Right lobe of liver (tissue), 6 donors: ENCODE data around the gene EPM2AIP1. TPM values are rescaled to one million over a fixed set of nuclear protein-coding genes. Genes with fewer than 3 reads are reported as not detected.
"Not testable (repeated sequence)": the region's sequence is repeated elsewhere in the genome, so short reads cannot be mapped to it uniquely, and the experiment has no call there.

Experiments
- ATAC-seq, 4 donors: fragments of 200-7000 bp; cut with Tn5 transposase; one replicate each; pipeline ENCODE4 v1.9.1; 2020; ENCODE audit warnings: mild to moderate bottlenecking in 4 of 4, moderate library complexity in 4 of 4
- DNase-seq, 3 donors: peaks; one replicate each; pipeline ENCODE4 v3.0.0-alpha.2; 2020
- H3K27ac ChIP-seq, 3 donors: fragments of 200-600 bp; one replicate each; pipeline ENCODE4 v1.8.0; 2022
- H3K27me3 ChIP-seq, 2 donors: fragments of 200-600 bp; one replicate each; pipeline ENCODE4 v1.8.0; 2022
- H3K36me3 ChIP-seq, 4 donors: fragments of 200-600 bp; sonication (generic) in 1 of 4; one replicate each; pipeline versions ENCODE4 v1.5.1 to v1.8.0; 2017 to 2022; ENCODE audit warnings: control low read depth in 1 of 4
- H3K4me1 ChIP-seq, 4 donors: fragments of 200-600 bp; sonication (generic) in 1 of 4; one replicate each; pipeline versions ENCODE4 v1.5.1 to v1.8.0; 2017 to 2022; ENCODE audit warnings: control low read depth in 1 of 4
- H3K4me3 ChIP-seq, 3 donors: fragments of 200-600 bp; one replicate each; pipeline ENCODE4 v1.8.0; 2022
- H3K9me3 ChIP-seq, 4 donors: fragments of 200-600 bp; sonication (generic) in 1 of 4; one replicate each; pipeline versions ENCODE4 v1.5.1 to v1.8.0; 2017 to 2022; ENCODE audit warnings: control low read depth in 1 of 4
- POLR2A ChIP-seq: fragments of 450-650 bp; IDR thresholded peaks from one replicate; pipeline ENCODE4 v1.6.1; 2017; ENCODE audit warnings: antibody characterized with exemption, mild to moderate bottlenecking
- WGBS: methylation state at CpG from one replicate; pipeline ENCODE4 v1.1.6; 2018; ENCODE audit warnings: low coverage, low lambda C conversion rate; ENCODE audit not compliant: insufficient coverage; ENCODE audit errors: missing lambda C conversion rate; 5-methylcytosine and 5-hydroxymethylcytosine counted together
- intact Hi-C, 2 donors: fragments of 100-400 bp; cut with DNase I; formaldehyde crosslinking; loops; one replicate each; pipeline versions ENCODE4 v1.11.2 to v1.14.1; 2022
- total RNA-seq, 6 experiments: library from RNA; depleted of rRNA in 2 of 6; stranded (reverse); fragments of >200 nt in 2 of 6; fragmentation: NEBNext Ultra II Directional in 3 of 6; extraction: Animal tissue kit (Norgen Biotek cat#: 25700) in 3 of 6; gene quantifications; one replicate each; pipeline versions ENCODE4 v1.1.0 to v1.2.4, GENCODE V29; 2016 to 2023
- TF ChIP-seq, protein P1 (sequence below), 4 donors: fragments of 200-600 bp in 3 of 4; fragments of 450-650 bp in 1 of 4; IDR thresholded peaks; one replicate each; pipeline versions ENCODE4 v1.5.1 to v1.8.0; 2016 to 2022; ENCODE audit warnings: antibody characterized with exemption in 4 of 4, mild to moderate bottlenecking in 2 of 4
- donor health status: DM: no; HTN: yes; CAD: no.
- donor health status: DM: no; HTN: no; CAD: no.
- donor health status: DM: no; HTN: no; CAD: no.
- donor health status: DM: no; HTN: yes; CAD: no.
- donor health status: DM: no; HTN: yes; CAD: no.

EPM2AIP1 gene
- total RNA-seq, 6 experiments from 2014 or later = 4.5 to 8.9 (median 6.1) TPM

DNA sequence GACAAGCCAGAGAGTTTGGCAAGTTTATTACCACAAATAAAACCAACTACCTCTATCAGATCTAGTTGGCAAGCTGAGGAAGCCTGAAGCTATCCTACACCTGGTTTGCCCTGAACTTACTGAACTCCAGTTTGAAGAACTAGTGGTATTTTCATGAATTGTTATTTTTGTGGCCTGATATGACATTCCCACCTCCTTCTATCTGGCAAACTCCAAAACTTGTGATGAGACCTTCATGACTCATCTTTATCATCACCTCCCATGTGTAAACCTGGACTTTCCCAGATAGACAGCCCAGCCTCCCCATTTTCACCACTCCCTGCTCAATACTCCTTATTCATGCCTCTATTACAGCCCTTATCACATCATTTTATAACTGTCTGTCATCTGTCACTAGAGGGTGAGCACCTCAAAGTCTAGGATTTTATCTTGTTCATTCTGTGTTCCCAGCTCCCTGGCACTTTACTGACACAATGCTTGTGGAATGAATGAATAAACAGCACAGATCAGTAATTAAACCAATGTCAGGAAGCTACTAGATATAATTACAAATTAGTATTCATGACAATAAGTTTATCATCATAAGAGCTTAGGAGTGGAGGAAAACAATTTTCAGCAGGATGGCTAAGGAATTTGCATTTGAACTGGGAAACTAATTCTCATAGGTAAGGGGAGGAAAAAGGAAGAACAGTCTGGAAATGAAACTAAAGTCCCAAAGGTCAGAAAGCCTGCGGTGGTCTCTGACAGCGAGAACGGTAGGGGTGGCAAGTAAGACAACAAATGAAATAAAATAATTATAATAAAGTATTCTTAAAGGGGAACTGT lies 34.9 kb downstream of the EPM2AIP1 start:
- no peaks in the 10 kb centered on the region for H3K9me3 ChIP-seq
- no peaks in the 10 kb centered on the region for H3K36me3 ChIP-seq
- peak; percentile 40 to 85 (median 54) for ATAC-seq
- WGBS = 51% methylated on average over 3 of the region's 3 CpGs
- no peak overlapping the region for H3K4me3 ChIP-seq
- peak overlapping the region in 2 of 3 donors; percentile 13 to 79 for H3K27ac ChIP-seq
- intact Hi-C loops = no loop called here
- no peak for TF ChIP-seq POLR2A
- TF ChIP-seq, protein P1, sequence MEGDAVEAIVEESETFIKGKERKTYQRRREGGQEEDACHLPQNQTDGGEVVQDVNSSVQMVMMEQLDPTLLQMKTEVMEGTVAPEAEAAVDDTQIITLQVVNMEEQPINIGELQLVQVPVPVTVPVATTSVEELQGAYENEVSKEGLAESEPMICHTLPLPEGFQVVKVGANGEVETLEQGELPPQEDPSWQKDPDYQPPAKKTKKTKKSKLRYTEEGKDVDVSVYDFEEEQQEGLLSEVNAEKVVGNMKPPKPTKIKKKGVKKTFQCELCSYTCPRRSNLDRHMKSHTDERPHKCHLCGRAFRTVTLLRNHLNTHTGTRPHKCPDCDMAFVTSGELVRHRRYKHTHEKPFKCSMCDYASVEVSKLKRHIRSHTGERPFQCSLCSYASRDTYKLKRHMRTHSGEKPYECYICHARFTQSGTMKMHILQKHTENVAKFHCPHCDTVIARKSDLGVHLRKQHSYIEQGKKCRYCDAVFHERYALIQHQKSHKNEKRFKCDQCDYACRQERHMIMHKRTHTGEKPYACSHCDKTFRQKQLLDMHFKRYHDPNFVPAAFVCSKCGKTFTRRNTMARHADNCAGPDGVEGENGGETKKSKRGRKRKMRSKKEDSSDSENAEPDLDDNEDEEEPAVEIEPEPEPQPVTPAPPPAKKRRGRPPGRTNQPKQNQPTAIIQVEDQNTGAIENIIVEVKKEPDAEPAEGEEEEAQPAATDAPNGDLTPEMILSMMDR (IDR thresholded peaks at IDR 0.05) = no peak
- peaks cover 0 to 11% (median 3%) of the 10 kb centered on the region in 4 donors for H3K4me1 ChIP-seq
- DNase-seq = no peak
- no peaks in the 10 kb centered on the region for H3K27me3 ChIP-seq

DNA sequence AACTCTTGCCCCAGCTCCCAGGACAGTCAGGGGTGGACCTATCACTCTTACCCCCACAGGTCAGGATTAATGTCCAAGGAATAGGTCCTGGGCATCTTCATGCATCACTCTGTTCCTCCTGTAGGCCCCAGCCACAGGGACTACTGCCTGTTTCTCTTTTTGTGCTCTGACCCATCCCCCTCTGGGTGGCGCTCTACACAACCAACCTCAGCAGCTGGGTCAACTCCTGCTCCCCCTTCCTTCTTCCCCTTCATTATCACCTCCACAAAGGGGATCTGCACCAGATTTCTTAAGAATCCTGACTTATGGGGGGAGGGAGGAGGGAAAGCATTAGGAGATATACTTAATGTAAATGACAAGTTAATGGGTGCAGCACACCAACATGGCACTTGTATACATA lies 35.9 kb downstream of the EPM2AIP1 start:
- no peak for TF ChIP-seq POLR2A
- TF ChIP-seq, protein P1 (IDR thresholded peaks at IDR 0.05) = no peak
- Histone ChIP-seq H3K4me1 (peaks cover 0 to 11% (median 3%) of the 10 kb centered on the region in 4 donors), H3K27ac (peak overlapping the region in 1 of 3 donors; percentile 79), H3K4me3 (no peak overlapping the region), H3K27me3 (no peaks in the 10 kb centered on the region), H3K36me3 (no peaks in the 10 kb centered on the region), H3K9me3 (no peaks in the 10 kb centered on the region)
- 80% methylated on average over 1 of the region's 1 CpG for WGBS
- intact Hi-C loops = no loop called here
- ATAC-seq (no peak), DNase-seq (no peak)

DNA sequence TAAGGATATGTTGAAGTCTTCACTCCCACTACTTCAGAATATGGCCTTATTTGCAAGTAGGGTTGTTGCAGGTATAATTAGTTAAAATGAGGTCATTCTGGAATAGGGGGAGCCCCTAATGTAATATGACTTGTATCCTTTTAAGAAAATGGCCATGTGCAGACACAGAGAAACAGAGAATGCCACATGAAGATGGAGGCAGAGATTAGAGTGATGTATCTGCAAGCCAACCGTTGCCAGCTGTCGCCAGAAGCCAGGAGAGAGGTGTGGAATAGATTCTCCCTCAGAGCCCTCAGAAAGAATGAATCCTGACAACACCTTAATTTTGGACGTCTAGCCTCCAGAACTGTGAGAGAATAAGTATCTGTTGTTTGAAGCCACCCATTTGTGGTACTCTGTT lies 36.8 kb downstream of the EPM2AIP1 start:
- no peaks in the 10 kb centered on the region for H3K9me3 ChIP-seq
- WGBS = 90% methylated on average over 3 of the region's 3 CpGs
- intact Hi-C loops = no loop called here
- ATAC-seq (no peak), DNase-seq (no peak)
- H3K4me3 ChIP-seq = no peak overlapping the region
- peaks cover 0 to 11% (median 3%) of the 10 kb centered on the region in 4 donors for H3K4me1 ChIP-seq
- no peak for TF ChIP-seq POLR2A
- TF ChIP-seq, protein P1 (IDR thresholded peaks at IDR 0.05) = no peak
- H3K27me3 ChIP-seq = no peaks in the 10 kb centered on the region
- H3K27ac ChIP-seq = no peak overlapping the region
- H3K36me3 ChIP-seq = no peaks in the 10 kb centered on the region

DNA sequence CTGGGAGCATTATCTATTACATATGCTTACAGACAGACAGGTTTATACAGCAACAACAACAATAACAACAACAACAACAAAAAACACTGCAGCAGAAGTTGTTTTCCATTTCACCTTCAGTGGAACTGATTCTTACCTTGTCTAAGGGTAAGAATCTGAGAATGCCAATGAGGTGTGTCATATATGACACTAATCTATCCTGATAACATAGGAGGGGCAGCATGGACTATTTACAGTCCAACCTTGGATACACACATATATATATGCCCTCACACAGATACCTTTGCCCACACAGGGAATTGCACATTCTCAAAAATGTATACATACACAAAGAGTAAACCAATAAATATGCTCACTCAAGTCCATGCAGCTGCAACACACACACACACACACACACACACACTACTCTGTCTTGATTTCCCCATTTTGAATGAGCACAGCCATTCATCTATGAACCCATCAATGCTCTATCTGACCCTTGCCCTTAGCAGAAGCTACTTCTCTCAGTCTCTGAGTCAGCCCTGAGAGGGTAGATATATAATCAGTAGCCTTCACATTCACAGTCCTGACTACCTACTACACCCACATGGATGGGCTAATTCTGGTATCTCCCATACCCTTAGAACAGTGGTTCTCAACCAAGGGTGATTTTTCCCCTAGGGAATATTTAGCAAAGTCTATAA lies 38.3 kb downstream of the EPM2AIP1 start:
- intact Hi-C loops = no loop called here
- Histone ChIP-seq H3K4me1 (peaks cover 0 to 11% (median 3%) of the 10 kb centered on the region in 4 donors), H3K4me3 (no peak overlapping the region), H3K36me3 (no peaks in the 10 kb centered on the region), H3K27me3 (no peaks in the 10 kb centered on the region), H3K9me3 (no peaks in the 10 kb centered on the region), H3K27ac (no peak overlapping the region)
- ATAC-seq = peak in 1 of 4 donors; percentile 39
- TF ChIP-seq, protein P1 (IDR thresholded peaks at IDR 0.05) = no peak
- TF ChIP-seq POLR2A = no peak
- DNase-seq = no peak

DNA sequence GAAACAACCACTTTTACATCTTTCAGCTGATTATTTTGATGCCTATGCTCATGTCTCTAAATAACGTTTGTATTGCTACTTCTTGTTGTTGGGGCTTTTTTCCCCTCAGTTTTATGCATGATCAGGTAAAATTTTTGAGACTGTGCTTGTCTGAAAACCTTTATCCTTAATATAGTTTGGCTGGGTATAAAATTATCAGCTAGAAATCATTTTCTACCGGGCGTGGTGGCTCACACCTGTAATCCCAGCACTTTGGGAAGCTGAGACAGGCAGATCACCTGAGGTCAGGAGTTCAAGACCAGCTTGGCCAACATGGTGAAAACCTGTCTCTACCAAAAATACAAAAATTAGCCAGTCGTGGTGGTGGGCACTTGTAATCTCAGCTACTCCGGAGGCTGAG lies 45.1 kb downstream of the EPM2AIP1 start:
- DNase-seq, H3K4me3 ChIP-seq, H3K36me3 ChIP-seq, H3K4me1 ChIP-seq, intact Hi-C loops, ATAC-seq, H3K27me3 ChIP-seq, H3K9me3 ChIP-seq, H3K27ac ChIP-seq: not testable (repeated sequence)
- 92% methylated on average over 5 of the region's 5 CpGs for WGBS
